H9 (cell line): Measurements from ENCODE around the gene GPR153. TPM values are rescaled to one million over a fixed set of nuclear protein-coding genes. Genes with fewer than 3 reads are reported as not detected.

Experiments
- DNase-seq: peaks from one replicate; pipeline ENCODE4 v3.0.0-alpha.2; 2017
- H2AFZ ChIP-seq: one replicate; pipeline ENCODE4 v1.6.1; 2013; ENCODE audit warnings: mild to moderate bottlenecking, low read length, control low read depth, moderate library complexity
- H2AK5ac ChIP-seq: 2 replicates; pipeline ENCODE4 v1.6.1; 2013; ENCODE audit warnings: low read length, control low read depth, mixed read lengths; ENCODE audit not compliant: insufficient read length
- H2BK120ac ChIP-seq: one replicate; pipeline ENCODE4 v1.6.1; 2013; ENCODE audit warnings: low read depth, mild to moderate bottlenecking, low read length, control low read depth, inconsistent platforms; ENCODE audit not compliant: poor library complexity, severe bottlenecking
- H2BK12ac ChIP-seq: 2 replicates; pipeline ENCODE4 v1.6.1; 2013; ENCODE audit warnings: low read length, control low read depth, mixed read lengths, low read depth; ENCODE audit not compliant: insufficient read length
- H2BK15ac ChIP-seq: 2 replicates; pipeline ENCODE4 v1.6.1; 2013; ENCODE audit warnings: low read depth, low read length, control low read depth
- H2BK20ac ChIP-seq: one replicate; pipeline ENCODE4 v1.6.1; 2013; ENCODE audit warnings: low read depth, mild to moderate bottlenecking, low read length, control low read depth, inconsistent platforms; ENCODE audit not compliant: poor library complexity, severe bottlenecking
- H2BK5ac ChIP-seq: 2 replicates; pipeline ENCODE4 v1.6.1; 2013; ENCODE audit warnings: low read length, control low read depth, mixed read lengths; ENCODE audit not compliant: insufficient read length
- H3K14ac ChIP-seq: 2 replicates; pipeline ENCODE4 v1.6.1; 2013; ENCODE audit warnings: low read length, control low read depth; ENCODE audit not compliant: insufficient read depth
- H3K18ac ChIP-seq: 2 replicates; pipeline ENCODE4 v1.6.1; 2013; ENCODE audit warnings: low read depth, mild to moderate bottlenecking, mixed read lengths, low read length, control low read depth; ENCODE audit not compliant: insufficient read length
- H3K23ac ChIP-seq: 2 replicates; pipeline ENCODE4 v1.6.1; 2013; ENCODE audit warnings: low read length, control low read depth, mixed read lengths, low read depth; ENCODE audit not compliant: insufficient read length
- H3K23me2 ChIP-seq: 2 replicates; pipeline ENCODE4 v1.6.1; 2013; ENCODE audit warnings: low read depth, mild to moderate bottlenecking, mixed read lengths, low read length, control low read depth; ENCODE audit not compliant: insufficient read length, poor library complexity, severe bottlenecking
- H3K27ac ChIP-seq: 2 replicates; pipeline ENCODE4 v1.5.1; 2013; ENCODE audit warnings: low read length, control low read depth, mixed read lengths, low read depth; ENCODE audit not compliant: insufficient read length
- H3K27me3 ChIP-seq: 2 replicates; pipeline ENCODE4 v1.6.1; 2013; ENCODE audit warnings: low read length, control low read depth, inconsistent platforms; ENCODE audit not compliant: insufficient read depth
- H3K4ac ChIP-seq: 2 replicates; pipeline ENCODE4 v1.6.1; 2013; ENCODE audit warnings: low read depth, mild to moderate bottlenecking, control low read depth, inconsistent platforms, low read length, moderate library complexity
- H3K4me1 ChIP-seq: 2 replicates; pipeline ENCODE4 v1.6.1; 2013; ENCODE audit warnings: low read length, control low read depth, inconsistent platforms; ENCODE audit not compliant: insufficient read depth
- H3K4me2 ChIP-seq: 2 replicates; pipeline ENCODE4 v1.6.1; 2013; ENCODE audit warnings: low read length, control low read depth, mixed read lengths; ENCODE audit not compliant: insufficient read length, insufficient read depth
- H3K56ac ChIP-seq: 2 replicates; pipeline ENCODE4 v1.6.1; 2013; ENCODE audit warnings: low read depth, mild to moderate bottlenecking, mixed read lengths, low read length, control low read depth; ENCODE audit not compliant: insufficient read length
- H3K79me1 ChIP-seq: 2 replicates; pipeline ENCODE4 v1.6.1; 2013; ENCODE audit warnings: low read depth, mild to moderate bottlenecking, moderate library complexity, low read length, control low read depth, inconsistent platforms; ENCODE audit not compliant: insufficient read depth, poor library complexity, severe bottlenecking
- H3K79me2 ChIP-seq: 2 replicates; pipeline ENCODE4 v1.6.1; 2013; ENCODE audit warnings: low read length, control low read depth, inconsistent platforms; ENCODE audit not compliant: insufficient read depth
- H3K9ac ChIP-seq: 2 replicates; pipeline ENCODE4 v1.6.1; 2013; ENCODE audit warnings: low read length, control low read depth, mixed read lengths; ENCODE audit not compliant: insufficient read length; ENCODE audit errors: extremely low read depth
- H3K9me3 ChIP-seq: one replicate; pipeline ENCODE4 v1.6.1; 2013; ENCODE audit warnings: low read depth, low read length, inconsistent platforms; ENCODE audit not compliant: control insufficient read depth
- H3T11ph ChIP-seq: one replicate; pipeline ENCODE4 v1.6.1; 2013; ENCODE audit warnings: mild to moderate bottlenecking, low read length, control low read depth, inconsistent platforms
- H4K20me1 ChIP-seq: one replicate; pipeline ENCODE4 v1.6.1; 2013; ENCODE audit not compliant: control insufficient read depth, insufficient read length, insufficient read depth
- H4K5ac ChIP-seq: 2 replicates; pipeline ENCODE4 v1.6.1; 2013; ENCODE audit warnings: low read depth, mild to moderate bottlenecking, mixed read lengths, low read length, control low read depth; ENCODE audit not compliant: insufficient read length
- H4K8ac ChIP-seq: replicated peaks from 2 replicates; pipeline ENCODE4 v1.6.1; 2013; ENCODE audit warnings: low read length, control low read depth, mixed read lengths, low read depth; ENCODE audit not compliant: insufficient read length
- H4K91ac ChIP-seq: 2 replicates; pipeline ENCODE4 v1.6.1; 2013; ENCODE audit warnings: low read depth, mild to moderate bottlenecking, moderate library complexity, mixed read lengths, low read length, control low read depth; ENCODE audit not compliant: insufficient read length
- H3K27ac Mint-ChIP-seq, 3 experiments: 2 replicates in 2 of 3; 3 replicates in 1 of 3; pipeline ENCODE4 v1.8.0; 2020 to 2021; ENCODE audit warnings: mixed read lengths in 3 of 3, mild to moderate bottlenecking in 1 of 3, moderate library complexity in 1 of 3
- H3K27me3 Mint-ChIP-seq: 2 replicates; pipeline ENCODE4 v1.8.0; 2021; ENCODE audit warnings: low read depth, mild to moderate bottlenecking, moderate library complexity, mixed read lengths
- H3K36me3 Mint-ChIP-seq, 3 experiments: 2 replicates in 2 of 3; 3 replicates in 1 of 3; pipeline ENCODE4 v1.8.0; 2020 to 2021; ENCODE audit warnings: low read depth in 3 of 3, mixed read lengths in 3 of 3; ENCODE audit not compliant: insufficient read depth in 1 of 3
- H3K4me1 Mint-ChIP-seq, 2 experiments: 2 replicates each; pipeline ENCODE4 v1.8.0; 2020; ENCODE audit warnings: mixed read lengths in 2 of 2
- H3K4me3 Mint-ChIP-seq, 2 experiments: 2 replicates in 1 of 2; 3 replicates in 1 of 2; pipeline ENCODE4 v1.8.0; 2020 to 2021; ENCODE audit warnings: mild to moderate bottlenecking in 2 of 2, mixed read lengths in 2 of 2, moderate library complexity in 1 of 2
- H3K9me3 Mint-ChIP-seq, 2 experiments: 2 replicates in 1 of 2; 3 replicates in 1 of 2; pipeline ENCODE4 v1.8.0; 2020; ENCODE audit warnings: mild to moderate bottlenecking in 2 of 2, mixed read lengths in 2 of 2, moderate library complexity in 1 of 2
- CTCF ChIP-seq: fragments of 200-600 bp; sonication (generic); conservative IDR thresholded peaks from 3 replicates; pipeline ENCODE4 v1.8.0; 2021; ENCODE audit warnings: antibody characterized with exemption, mild to moderate bottlenecking
- WGBS: extraction: QIAGEN DNeasy Blood & Tissue Kit; methylation state at CpG from one replicate; pipeline ENCODE4 v1.1.7; 2013; ENCODE audit warnings: missing lambda C conversion rate, low lambda C conversion rate, mixed read lengths; ENCODE audit not compliant: insufficient read length; ENCODE audit errors: extremely low coverage; 5-methylcytosine and 5-hydroxymethylcytosine counted together
- total RNA-seq: library from RNA; stranded (reverse); gene quantifications from 2 replicates; pipeline ENCODE4 v1.2.1, GENCODE V29; 2021

The GPR153 gene
- total RNA-seq, 1 experiment from 2014 or later: 8.9 TPM

- no peaks in the 10 kb centered on the region for H3K27me3 Mint-ChIP-seq
- no peak overlapping the region for H4K8ac ChIP-seq
- H3K4me1 Mint-ChIP-seq: peaks cover 2 to 6% of the 10 kb centered on the region in 2 experiments; a peak in 2 of 4 replicates
- no peaks in the 10 kb centered on the region for H3K23me2 ChIP-seq
- no CpG with 5 or more reads among the region's 13 CpGs for WGBS
- H2BK15ac ChIP-seq: no peak overlapping the region
- no peak for TF ChIP-seq CTCF
- peaks cover 3% of the 10 kb centered on the region for H3K79me1 ChIP-seq
- no peak overlapping the region for H3K27ac Mint-ChIP-seq
- DNase-seq: no peak
- H3K9ac ChIP-seq: no peak overlapping the region
- H2BK12ac ChIP-seq: no peak overlapping the region
- H2BK20ac ChIP-seq: no peak overlapping the region
- no peak overlapping the region for H2BK120ac ChIP-seq
- no peak overlapping the region for H3K18ac ChIP-seq
- no peaks in the 10 kb centered on the region for H3K79me2 ChIP-seq
- no peaks in the 10 kb centered on the region for H3K4me1 ChIP-seq
- H2BK5ac ChIP-seq: no peak overlapping the region
- H3K23ac ChIP-seq: no peak overlapping the region
- no peak overlapping the region for H3K56ac ChIP-seq
- no peak overlapping the region for H3K4me2 ChIP-seq
- no peaks in the 10 kb centered on the region for H3K9me3 ChIP-seq
- H2AK5ac ChIP-seq: no peak overlapping the region
- H4K5ac ChIP-seq: no peak overlapping the region
- H3K14ac ChIP-seq: no peak overlapping the region
- no peak overlapping the region for H3K27ac ChIP-seq
- no peak overlapping the region for H2AFZ ChIP-seq
- H3K36me3 Mint-ChIP-seq: peaks cover 38 to 74% (median 48%) of the 10 kb centered on the region in 3 experiments; a peak in 6 of 7 replicates
- H3T11ph ChIP-seq: no peak overlapping the region
- no peak overlapping the region for H3K4me3 Mint-ChIP-seq
- no peaks in the 10 kb centered on the region for H3K27me3 ChIP-seq
- no peak overlapping the region for H4K91ac ChIP-seq
- H4K20me1 ChIP-seq: no peaks in the 10 kb centered on the region
- no peak overlapping the region for H3K4ac ChIP-seq
- no peaks in the 10 kb centered on the region for H3K9me3 Mint-ChIP-seq
Measured at GRCh38 chr1:6223617-6224016, 37.3 kb downstream of the GPR153 start.
